ENCODE measurements around the gene YIPF3.
"Not testable (repeated sequence)": the region's sequence is repeated elsewhere in the genome, so short reads cannot be mapped to it uniquely, and the experiment has no call there.

Gene YIPF3

DNA sequence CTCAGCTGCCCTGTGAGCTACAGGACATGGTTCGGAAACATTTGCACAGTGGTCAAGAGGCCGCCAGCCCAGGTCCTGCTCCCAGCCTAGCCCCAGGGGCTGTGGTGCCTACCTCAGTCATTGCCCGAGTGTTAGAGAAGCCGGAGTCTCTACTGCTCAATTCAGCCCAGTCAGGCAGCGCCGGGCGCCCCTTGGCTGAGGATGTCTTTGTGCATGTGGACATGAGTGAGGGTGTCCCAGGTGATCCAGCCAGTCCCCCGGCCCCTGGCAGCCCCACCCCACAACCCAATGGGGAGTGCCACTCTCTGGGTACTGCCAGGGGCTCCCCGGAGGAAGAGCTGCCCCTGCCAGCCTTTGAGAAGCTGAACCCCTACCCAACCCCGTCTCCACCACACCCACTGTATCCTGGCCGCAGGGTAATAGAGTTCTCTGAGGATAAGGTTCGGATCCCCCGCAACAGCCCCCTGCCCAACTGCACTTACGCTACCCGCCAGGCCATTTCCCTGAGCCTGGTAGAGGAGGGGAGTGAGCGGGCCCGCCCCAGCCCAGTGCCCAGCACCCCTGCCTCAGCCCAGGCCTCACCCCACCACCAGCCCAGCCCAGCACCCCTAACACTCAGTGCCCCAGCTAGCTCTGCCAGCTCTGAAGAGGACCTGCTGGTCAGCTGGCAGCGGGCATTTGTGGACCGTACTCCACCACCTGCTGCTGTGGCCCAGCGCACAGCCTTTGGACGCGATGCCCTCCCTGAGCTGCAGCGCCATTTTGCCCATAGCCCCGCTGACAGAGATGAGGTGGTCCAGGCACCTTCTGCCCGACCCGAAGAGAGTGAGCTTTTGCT is 11.8 kb downstream of the YIPF3 start:
- H3K4me3 ChIP-seq (ENCODE audit: low read depth, low read length) = no peak overlapping the region
- TF ChIP-seq, protein P1, sequence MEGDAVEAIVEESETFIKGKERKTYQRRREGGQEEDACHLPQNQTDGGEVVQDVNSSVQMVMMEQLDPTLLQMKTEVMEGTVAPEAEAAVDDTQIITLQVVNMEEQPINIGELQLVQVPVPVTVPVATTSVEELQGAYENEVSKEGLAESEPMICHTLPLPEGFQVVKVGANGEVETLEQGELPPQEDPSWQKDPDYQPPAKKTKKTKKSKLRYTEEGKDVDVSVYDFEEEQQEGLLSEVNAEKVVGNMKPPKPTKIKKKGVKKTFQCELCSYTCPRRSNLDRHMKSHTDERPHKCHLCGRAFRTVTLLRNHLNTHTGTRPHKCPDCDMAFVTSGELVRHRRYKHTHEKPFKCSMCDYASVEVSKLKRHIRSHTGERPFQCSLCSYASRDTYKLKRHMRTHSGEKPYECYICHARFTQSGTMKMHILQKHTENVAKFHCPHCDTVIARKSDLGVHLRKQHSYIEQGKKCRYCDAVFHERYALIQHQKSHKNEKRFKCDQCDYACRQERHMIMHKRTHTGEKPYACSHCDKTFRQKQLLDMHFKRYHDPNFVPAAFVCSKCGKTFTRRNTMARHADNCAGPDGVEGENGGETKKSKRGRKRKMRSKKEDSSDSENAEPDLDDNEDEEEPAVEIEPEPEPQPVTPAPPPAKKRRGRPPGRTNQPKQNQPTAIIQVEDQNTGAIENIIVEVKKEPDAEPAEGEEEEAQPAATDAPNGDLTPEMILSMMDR (IDR thresholded peaks at IDR 0.05; ENCODE audit: low read depth, low read length, missing control alignments) = no peak
- in situ Hi-C loops (cut with HindIII; ENCODE audit: low sequenced_read_pairs) = loop anchor here (5.0 to 10.0 kb wide), 2 partner anchors 43 to 180 kb away; no protein-coding TSS in a partner anchor
- no peak for DNase-seq (ENCODE audit: low read depth)

DNA sequence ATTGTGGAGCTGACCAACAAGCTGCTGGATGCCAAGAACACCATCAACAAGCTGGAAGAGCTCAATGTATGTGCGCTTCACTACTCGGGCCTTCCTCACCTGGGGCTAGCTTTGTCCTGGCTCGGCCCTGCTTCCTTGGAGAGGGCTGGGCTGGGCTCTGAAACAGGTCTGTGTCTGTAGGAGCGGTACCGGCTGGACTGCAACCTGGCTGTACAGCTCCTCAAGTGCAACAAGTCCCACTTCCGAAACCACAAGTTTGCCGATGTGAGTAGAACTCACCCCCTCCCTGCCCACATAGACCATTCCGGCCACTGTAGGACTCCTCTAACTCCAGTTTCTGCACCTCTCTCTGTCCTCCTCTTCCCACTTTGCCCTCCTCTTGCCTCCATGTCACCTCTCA is 13.3 kb downstream of the YIPF3 start:
- TF ChIP-seq, protein P1 (IDR thresholded peaks at IDR 0.05; ENCODE audit: low read depth, low read length, missing control alignments) = no peak
- in situ Hi-C loops (cut with HindIII; ENCODE audit: low sequenced_read_pairs) = loop anchor here (5.0 to 10.0 kb wide), 2 partner anchors 41 to 179 kb away; no protein-coding TSS in a partner anchor
- no peak overlapping the region for H3K4me3 ChIP-seq (ENCODE audit: low read depth, low read length)
- no peak for DNase-seq (ENCODE audit: low read depth)

DNA sequence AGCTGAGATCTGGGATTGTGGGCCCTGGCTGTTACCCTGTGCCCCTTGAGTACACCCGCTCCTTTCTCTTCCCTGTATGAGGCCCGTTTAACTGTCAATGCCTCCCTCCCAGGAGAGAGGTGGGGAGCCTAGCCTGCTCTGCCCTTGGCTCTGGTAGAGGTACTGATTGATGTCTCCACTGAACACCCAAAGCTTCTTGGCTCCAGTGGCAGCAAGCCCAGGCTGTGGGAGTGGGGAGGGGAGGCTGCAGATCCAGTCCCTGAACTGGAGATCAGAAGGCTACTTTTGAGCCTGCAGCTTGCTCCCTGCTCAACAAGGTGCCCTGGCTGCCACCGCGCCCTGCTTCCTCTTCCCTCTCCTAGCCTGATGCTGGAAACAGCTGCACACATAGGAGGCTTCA is 14.1 kb downstream of the YIPF3 start:
- TF ChIP-seq, protein P1 (IDR thresholded peaks at IDR 0.05; ENCODE audit: low read depth, low read length, missing control alignments) = no peak
- no peak overlapping the region for H3K4me3 ChIP-seq (ENCODE audit: low read depth, low read length)
- no peak for DNase-seq (ENCODE audit: low read depth)
- in situ Hi-C loops (cut with HindIII; ENCODE audit: low sequenced_read_pairs) = loop anchor here (5.0 to 10.0 kb wide), 2 partner anchors 40 to 178 kb away; no protein-coding TSS in a partner anchor

DNA sequence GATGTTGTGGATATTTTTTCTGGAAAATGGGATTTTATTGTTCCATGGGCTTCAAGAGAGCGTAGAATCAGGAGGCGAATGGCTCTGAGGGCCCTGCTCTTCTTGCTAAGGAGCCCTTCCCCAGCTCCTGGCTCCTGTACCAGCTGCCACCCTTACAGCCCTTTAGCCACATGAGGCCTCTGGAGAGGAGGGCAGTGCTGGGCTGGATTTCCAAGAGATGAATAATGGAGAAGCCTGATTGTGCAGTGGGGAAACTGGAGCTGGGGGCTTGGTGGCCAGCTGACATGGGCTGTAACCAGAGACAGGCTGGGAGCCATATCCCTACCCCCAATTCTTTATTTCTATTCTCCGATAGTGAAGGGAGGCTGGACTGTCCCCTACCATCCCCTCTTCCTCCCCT is 15.8 kb downstream of the YIPF3 start:
- TF ChIP-seq, protein P1 (IDR thresholded peaks at IDR 0.05; ENCODE audit: low read depth, low read length, missing control alignments) = no peak
- in situ Hi-C loops (cut with HindIII; ENCODE audit: low sequenced_read_pairs) = loop anchor here (5.0 to 10.0 kb wide), 2 partner anchors 39 to 176 kb away; no protein-coding TSS in a partner anchor
- DNase-seq (ENCODE audit: low read depth) = no peak
- no peak overlapping the region for H3K4me3 ChIP-seq (ENCODE audit: low read depth, low read length)

DNA sequence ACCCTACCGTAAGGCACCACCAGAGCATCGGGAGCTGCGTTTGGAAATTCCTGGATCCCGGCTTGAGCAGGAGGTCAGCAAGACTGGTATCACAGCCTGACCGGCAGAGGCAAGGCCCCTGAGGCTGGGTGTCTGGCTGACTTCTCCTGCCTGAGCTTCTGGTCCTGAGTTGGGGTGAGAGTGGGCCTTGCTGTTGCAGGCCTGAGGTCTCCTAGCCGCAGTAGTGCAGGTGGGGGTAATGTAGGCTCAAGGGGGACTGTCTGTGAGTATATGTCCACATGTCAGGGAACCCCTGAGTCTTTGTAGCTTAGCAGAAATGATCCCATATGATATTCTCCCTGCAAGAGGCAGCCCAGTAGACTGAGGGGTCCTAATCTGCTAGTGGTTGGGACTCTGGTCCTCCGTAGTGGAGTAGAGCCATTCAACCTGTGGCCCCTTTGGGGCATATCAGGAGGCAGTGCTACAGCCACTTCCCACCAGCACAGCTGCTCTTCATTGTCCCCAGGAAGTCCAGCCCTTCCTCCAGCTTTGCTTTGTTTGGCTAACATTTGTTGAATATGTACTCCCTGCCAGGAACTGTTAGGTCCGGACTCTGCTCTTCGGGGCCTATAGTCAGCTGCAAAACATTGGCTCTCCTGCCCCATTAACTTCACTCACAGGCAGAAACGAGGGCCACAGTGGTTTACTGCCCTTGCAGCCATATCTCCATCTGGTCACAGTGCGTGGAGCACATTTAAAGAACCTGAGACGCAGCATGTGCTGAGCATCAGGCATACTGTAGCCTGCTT is 17.5 kb downstream of the YIPF3 start:
- TF ChIP-seq, protein P1 (IDR thresholded peaks at IDR 0.05; ENCODE audit: low read depth, low read length, missing control alignments) = no peak
- no peak for DNase-seq (ENCODE audit: low read depth)
- in situ Hi-C loops (cut with HindIII; ENCODE audit: low sequenced_read_pairs) = no loop called here
- no peak overlapping the region for H3K4me3 ChIP-seq (ENCODE audit: low read depth, low read length)

DNA sequence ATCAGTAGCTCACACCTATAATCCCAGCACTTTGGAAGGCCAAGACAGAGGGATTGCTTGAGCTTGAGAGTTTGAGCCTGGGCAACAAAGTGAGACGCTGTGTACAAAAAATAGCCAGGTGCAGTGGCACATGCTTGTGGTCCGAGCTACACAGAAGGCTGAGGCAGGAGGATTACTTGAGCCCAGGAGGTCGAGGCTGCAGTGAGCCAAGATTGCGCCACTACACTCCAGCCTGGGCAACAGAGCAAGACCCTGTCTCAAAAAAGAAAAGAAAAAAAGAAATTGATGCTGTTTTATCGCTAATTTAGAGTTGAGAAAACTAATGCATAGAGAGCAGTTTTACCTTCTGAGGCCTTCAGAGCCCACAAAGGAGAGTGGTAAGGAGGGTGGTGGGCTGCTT is 18.4 kb downstream of the YIPF3 start:
- H3K4me3 ChIP-seq (ENCODE audit: low read depth, low read length); in situ Hi-C loops (cut with HindIII; ENCODE audit: low sequenced_read_pairs); DNase-seq (ENCODE audit: low read depth): not testable (repeated sequence)
